Brain pericyte (primary cell): Measurements from ENCODE around the gene PLCB4.
A peak's percentile ranks its signal among the peaks of the same experiment; 100 is the strongest.

Experiments used
- DNase-seq: peaks from one replicate; pipeline ENCODE4 v3.0.0-alpha.2; 2012; ENCODE audit warnings: low read depth, low spot score

The PLCB4 gene

DNA sequence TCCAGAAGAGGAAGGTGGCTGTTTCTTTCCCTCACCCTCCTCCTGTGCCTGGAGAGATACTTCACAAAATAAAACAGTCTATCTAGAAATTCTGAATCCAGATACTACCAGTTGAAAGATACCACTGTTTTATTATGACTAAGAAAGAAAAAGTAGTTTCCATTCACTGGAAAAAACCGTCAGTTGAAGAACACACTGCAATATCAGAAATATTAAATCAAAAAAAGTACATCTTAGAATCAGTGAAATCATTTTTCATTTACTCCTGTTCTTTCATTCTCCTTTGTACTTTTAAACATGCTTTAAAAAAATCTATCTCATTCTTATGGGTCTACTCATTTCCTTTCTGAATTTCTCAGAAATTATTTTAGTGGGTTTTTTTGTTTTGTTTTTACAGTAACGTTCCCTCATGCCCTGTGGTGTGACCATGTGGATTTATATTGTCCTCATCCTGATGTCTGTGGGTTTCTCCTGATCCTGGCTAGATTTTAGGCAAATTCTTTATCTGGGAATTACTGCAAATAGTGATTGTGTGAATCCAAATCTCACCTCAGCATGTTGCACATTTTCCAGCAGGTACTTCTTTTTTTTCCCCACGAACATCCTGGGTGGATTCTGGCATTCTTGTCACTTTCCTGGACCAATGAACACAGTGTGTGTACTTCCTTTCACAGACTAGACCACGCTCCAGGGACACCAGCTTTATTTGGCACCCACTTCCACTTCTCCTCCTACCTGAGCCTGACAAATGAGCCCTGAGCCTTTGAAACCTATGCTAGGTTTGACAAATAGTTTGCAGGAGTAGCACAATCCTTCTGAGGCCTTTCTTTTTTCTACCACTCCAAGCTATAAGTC lies 331.5 kb downstream of the PLCB4 start:
- DNase-seq: no peak

DNA sequence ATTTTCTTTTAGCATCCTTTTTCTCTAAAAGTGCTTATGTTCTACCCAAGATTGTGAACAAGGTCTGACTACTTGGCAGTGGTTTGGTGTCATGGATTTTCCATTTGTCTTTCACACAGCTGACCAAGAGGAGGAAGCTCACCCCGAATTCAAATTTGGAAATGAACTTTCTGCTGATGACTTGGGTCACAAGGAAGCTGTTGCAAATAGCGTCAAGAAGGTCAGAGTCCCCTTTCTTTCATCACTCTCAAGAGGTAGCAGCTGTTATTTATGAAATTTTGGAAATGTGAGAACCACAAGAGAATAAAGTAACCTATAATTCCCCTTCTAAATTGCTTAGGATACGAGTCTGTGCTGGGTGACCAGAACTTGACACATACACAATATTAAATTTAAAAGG lies 332.5 kb downstream of the PLCB4 start:
- DNase-seq: no peak

DNA sequence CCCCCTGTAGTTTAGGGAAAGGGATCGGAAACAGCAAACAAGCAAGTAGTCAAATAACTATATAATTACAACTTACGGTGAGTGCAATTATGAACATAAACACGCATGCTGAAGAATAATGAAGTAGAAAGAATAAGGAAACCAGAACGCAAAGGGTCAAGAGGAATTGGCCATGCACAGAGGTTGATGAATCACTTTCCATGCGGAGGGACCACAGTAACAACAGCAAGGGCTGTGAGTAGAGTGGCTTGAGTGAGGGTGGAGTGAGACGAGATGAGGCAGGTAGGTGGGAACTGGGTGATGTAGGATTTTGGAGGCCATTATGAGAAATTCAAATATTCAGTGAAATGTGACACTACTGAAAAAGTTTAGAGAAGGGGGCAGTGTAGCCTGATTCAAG lies 333.3 kb downstream of the PLCB4 start:
- DNase-seq: no peak

DNA sequence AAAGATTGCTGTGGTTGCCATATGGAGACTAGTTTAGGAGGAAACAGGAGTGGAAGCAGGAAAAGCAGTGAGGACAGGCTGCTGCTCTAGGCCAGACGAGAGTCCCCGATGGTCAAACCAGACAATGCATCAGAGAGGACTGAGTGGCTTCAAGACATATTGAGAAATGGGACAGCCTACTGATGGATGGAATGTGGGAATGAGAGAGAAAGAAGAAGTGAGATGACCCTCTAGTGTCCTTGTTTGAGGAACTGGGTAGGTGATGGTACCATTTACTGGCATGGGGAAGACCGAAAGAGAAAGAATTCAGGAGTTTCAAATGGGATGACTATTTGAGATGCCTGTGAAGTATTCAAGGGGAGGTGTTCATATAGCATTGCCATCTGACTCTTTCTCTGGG lies 333.7 kb downstream of the PLCB4 start:
- no peak for DNase-seq

DNA sequence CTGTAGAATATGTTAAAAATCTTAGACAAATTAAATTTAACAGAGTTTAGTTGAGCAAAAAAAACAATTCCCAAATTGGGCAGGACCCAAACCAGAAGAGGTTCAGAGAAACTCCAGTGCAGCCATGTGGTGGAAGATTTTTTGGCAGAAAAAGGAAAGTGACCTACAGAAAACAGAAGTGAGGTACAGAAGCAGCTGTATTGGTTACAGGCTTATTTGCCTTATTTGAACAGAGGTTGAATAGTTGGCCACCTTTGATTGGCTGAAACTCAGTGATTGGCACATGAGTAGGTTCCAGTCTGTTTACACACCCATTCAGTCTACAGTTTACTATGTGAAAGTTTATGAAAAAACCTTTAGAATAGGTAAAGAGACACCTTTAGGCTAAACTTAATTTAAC lies 334.6 kb downstream of the PLCB4 start:
- DNase-seq: no peak

DNA sequence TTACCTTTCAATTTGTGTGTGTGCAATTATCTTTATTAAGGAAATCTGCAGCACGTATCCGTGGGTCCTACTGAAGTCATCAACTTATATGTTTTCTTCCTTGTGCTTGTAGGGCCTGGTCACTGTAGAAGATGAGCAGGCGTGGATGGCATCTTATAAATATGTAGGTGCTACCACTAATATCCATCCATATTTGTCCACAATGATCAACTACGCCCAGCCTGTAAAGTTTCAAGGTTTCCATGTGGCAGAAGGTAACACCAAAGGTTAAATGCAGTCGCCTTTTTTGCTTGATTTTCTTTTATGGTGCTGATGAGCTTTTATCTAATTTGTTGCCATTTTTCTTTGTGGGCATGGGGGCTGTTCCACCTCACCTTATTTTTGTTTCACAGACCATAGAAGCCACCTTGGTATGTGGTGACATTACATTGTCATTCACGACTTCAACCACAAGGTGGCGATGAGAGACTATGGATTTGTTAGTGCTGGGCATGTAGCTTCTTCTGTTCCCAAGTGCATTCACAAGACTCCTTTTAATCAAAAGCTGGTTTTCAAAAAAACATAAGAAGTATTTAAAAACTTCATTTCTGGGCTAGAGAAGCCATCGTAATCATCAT lies 339.0 kb downstream of the PLCB4 start:
- DNase-seq: peak; percentile 59

DNA sequence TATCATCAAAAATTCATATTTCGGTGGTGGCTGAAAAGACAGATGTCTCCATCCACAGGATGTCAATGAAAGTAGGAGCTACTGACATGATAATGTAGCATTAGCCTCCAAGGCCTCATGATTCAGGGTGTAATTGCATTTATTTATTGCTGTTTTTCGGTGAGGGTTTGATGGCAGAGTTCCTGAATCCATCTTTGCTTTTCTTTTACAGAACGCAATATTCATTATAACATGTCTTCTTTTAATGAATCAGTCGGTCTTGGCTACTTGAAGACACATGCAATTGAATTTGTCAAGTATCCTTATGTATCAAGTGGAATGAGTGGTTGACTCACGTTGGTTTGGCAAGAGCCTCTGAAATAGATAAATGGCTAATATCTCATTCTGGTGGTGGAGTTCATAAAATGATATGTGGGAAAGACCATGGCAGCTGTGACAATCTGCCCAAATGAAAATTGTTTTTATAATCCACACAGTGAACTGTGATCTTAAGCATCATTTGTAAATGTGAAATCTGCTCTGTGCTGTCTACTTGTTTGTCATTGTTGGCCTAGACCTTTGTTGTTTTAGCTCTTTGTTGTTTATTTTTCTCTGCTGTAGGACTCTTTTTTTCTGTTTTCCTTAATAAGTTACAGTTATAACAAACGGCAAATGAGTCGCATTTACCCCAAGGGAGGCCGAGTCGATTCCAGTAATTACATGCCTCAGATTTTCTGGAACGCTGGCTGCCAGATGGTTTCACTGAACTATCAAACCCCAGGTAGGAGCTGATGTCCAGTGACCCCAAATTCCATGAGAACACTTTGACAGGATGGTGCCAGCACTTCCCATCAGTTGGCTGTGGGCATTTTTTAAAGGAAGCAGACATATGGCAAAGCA lies 339.8 kb downstream of the PLCB4 start:
- peak; percentile 16 for DNase-seq

DNA sequence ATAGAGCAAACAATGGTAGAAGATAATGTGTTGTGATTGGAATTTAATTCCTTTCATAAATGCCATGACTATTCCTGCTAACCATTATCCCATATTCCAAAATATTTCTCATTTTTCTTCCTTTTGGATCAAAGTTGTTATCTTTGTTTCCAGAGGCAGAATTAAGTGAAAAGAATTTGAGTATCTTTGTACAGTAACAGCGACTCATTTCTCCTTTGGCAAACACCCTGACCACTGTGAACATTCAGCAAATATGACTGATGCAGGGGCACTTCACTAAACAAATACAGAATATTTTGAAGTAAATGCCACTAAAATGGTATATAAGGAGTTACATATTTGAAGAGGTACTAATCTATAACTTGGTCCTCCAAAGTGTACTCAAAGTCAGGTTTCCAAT lies 340.5 kb downstream of the PLCB4 start:
- no peak for DNase-seq

DNA sequence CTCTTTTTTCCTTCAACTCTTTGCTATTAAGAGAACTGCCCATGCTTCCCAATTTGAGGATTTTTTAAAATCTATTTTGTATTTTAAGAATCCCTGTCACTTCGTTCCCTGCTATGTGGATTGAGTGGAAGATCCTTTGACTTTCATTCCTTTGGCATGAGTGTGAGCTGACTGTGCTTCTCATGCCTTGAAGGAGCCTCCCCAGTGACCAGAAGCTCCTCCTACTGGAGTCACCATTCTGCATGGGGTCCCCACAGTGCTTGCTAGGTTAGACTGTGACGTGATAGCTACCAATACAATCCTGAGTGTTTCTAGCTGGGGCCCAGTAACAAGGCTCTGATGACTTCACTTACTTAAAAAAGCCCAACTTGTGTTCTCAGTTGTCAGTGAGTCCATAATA lies 341.1 kb downstream of the PLCB4 start:
- peak; percentile 41 for DNase-seq

DNA sequence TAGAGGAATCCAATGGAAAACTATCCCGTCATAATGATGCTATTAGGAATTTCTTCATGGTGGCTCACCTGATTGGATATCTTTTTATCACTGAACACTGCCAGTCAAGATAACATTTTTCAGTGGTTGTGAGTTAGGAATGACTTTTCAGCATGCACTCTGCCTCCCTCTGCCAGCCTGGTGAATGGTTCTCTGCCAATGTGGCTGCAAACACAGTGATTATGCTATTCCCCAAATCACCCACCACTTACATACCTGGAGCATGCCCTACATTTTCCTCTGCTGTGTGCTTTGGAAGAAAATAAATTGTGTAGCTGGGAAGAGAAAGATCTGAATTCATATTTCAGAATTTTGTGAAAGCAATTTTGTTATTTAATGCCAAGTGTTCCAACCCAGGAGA lies 342.9 kb downstream of the PLCB4 start:
- no peak for DNase-seq

DNA sequence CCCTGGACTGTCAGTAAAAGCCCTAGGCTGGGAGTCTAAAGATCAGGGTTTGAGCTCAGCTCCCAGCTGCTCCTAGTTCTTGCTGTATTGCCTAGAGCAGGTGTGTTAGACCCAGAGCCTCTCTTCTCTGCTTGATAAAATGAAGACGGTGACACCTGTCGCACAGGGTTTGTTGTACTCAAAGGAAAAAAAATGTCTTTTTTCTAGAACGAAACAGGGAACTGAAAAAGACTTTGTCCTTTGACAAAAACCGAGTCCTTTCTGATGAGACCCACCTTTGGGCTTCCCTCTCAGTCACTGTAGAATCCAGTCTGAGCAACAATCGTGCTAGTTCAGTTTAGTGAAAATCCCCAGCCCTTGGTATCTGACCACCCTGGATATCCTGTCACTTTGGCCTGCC lies 343.4 kb downstream of the PLCB4 start:
- no peak for DNase-seq

DNA sequence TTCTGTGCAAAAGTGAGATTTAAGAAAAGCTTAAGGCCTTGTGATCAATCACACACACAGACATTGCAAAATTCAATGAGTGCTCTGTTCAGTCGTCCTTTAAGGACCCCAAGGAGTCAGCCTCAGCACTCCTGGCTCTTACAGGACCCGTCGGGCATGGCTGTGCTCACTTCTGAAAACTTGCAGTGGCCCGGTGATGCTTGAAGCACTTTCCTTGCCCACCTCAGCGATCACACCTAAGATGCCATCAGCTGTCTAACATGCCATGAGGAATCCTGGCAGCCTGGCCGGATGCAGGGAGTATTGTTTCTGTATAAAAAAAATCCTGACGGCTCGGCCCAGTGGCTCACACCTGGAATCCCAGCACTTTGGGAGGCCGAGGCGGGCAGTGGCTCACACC lies 344.1 kb downstream of the PLCB4 start:
- DNase-seq: no peak

DNA sequence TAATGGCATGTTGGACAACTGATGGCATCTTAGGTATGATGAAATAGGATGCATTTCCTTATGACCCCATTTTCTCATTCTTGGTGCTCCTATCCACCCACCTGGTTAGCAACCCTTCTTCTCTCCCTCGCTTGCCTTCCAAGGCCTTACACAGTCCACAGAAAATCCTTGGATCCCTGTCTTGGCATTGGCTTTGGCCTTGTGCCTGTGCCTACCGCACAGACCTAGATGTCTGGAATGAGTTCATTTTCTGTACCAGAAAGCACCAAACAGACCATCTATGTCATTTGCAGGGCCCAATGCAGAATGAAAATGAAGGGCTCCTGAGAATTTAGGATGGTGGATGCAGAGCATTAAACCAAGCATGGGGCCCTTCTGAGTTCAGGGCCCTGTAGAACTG lies 346.5 kb downstream of the PLCB4 start:
- DNase-seq: no peak

DNA sequence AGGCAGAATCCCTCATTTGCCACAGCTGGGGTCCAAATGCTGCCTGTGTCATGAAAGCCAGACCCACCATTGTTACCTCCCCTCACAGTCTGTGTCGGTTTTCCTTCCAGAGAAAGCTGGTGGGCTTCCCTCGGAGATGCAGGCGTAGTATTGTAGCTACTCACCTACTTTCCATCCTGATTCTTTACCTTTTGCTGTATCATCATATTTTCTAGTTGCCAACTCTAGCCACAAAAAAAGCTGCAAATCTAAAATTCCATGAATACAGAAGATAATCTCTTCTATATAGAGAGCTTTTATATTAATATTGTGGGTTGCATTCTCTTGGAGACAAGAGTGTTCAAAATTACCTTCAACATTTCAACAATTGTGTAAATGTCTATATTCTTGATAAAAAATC lies 347.5 kb downstream of the PLCB4 start:
- no peak for DNase-seq

DNA sequence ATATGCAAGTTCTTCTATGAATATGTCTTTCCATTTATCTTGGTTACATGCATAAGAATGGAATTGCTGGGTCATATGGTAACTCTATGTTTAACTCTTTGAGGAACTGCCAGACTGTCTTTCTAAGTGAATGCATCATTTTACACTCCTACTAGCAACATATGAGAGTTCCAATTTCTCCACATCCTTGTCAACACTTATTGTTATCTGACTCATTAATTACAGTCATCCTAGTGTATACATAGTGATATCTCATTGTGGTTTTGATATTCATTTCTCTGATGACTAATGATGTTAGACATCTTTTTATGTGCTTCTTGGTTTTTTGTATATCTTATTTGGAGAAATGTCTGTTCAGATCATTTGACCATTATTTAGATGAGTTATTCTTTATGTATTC lies 348.8 kb downstream of the PLCB4 start:
- no peak for DNase-seq

DNA sequence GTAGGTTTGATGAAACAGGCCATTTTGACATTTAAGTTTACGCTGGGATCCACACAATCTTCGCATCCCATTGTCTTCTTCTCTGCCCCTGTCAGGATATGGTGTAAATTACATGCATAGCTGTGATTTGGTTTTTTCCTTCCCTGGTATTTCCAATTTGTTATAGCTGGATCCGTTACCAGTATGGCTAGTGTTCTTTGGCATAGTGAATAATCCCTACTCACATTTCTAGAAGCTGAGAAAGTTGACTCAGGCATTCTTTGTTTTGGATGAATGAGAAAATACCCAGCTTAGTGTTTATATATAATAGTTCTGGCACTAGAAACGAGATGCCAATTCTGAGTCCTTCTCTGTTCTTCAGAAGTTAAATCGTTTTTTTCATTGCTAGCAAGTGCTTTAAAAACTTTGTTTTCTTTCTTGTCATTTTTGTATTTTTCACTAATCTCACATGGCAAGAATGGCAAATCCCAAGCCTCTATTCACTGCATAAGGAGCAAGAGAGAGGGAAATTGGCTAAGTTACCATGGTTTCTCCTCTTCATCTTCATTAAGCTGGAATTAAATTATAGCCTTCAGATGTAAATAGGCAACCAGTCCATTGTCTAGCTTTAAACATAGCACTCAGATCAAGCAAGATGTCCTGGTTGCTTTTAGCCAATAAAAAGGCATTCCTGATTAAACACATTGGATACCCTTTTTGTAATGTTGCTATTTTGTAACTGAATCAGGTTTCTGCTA lies 353.6 kb downstream of the PLCB4 start:
- no peak for DNase-seq

DNA sequence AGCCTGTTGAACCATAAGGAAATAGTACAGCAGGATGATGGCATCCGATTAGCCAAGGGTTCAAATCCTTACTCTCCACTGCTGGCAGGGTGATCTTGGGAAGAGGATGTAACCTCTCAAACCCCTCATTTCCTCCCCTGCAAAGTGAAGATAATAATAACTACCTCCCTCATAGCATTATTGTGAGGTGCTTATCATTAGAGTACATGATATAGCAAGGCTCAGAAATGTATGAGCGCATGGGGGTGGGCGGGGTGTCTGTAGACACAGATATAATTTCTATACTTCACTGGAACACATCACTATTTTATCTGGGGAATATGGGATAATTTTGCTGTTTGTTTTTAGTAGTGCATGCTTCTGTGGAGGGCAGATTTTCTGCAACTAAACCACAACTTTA lies 355.7 kb downstream of the PLCB4 start:
- no peak for DNase-seq

DNA sequence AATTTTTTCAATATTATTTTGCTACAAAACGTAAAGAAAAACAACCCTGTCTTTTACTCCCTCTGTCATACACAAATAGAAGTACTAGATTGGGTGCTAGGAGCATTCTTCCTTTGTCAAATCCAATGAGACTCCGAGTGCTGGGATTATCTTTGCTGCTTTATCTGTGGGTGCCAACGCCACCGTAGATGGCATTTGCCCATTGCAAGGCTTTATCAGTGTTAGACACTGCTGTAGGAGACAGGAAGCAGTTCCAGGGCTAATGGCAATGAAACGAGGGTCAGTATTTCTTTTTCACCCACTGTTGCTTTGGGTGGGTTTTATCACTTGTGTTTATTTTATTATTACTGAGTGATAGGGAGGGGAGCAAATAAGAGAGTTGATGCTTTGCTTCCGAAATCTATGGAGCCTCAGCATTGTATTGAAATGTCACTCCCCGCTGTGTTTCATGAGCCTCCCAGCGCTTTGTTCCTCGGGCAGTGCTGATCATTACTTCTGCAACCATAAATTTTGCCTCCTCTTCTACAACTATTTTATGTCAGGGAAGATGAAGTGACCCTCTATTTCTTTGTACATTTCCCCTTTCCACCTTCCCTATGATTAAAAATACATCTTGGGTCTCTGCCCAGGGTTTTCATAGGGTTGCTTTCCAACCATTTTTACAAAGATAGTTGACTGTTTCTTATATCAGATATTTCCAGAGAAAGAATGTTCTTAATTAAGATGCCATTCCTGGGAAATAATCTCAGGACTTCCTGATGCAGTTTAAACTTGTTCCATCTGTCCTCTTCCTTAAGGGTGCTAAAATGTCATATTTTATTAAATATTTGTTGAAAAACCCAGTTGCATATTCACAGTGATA lies 358.8 kb downstream of the PLCB4 start:
- DNase-seq: no peak

DNA sequence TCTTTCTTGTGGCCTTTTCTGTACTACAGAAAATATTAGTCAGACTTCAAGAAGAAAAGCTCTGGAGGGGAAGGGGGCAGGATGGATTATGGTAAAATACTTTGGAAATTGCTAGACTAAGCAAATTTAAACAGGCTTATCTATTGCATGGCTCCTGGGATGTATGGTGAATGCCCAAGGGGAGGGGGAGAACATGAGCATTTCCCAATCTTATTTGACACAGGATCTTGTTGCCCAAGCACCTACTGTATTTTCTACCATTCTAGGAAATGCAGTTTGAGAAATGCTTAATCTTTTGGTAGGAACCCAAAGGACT lies 359.4 kb downstream of the PLCB4 start:
- no peak for DNase-seq

DNA sequence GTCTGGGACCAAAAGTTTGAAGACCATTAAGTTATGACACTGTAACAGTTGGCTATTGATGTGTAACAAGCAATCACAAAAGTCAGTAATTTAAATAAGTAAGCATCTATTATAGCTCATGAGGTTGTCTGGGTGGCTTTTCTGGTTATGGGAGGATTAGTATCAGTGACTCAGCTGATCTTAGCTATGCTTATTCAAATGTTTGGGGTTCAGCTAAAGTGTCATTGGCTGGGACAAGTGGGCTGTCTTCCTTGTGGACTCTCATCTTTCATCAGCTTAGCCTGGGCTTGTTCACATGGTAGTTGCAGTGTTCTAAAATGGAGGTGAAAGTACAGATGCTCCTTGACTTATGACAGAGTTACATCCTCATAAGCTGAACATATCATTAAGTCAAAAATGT lies 370.9 kb downstream of the PLCB4 start:
- no peak for DNase-seq

DNA sequence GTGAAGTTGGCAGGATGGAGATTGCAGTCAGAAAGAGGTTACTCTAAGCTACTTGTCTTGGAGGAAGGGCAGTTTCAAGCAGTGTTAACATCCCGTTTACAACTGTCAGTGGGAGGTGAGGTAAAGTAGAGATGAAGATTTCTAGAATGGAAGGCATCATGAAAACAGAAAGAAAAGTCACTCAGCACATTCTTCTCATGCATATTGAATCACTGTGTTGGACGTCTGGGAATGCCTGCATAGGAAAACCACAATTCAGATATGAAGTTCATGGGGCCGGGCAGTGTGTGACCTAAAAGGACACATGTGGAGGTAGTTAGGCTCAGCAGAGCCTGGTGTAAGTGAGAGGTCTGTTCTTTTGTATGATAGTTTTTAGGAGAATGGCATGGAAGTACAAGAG lies 372.0 kb downstream of the PLCB4 start:
- no peak for DNase-seq
